Suprapubic skin (tissue), 3 donors: ENCODE measurements around the gene NOTCH2.
"Not testable (repeated sequence)": the region's sequence is repeated elsewhere in the genome, so short reads cannot be mapped to it uniquely, and the experiment has no call there.

Source experiments
- POLR2AphosphoS5 ChIP-seq, 3 donors: sonication (generic); formaldehyde crosslinking; IDR thresholded peaks; one replicate each; pipeline ENCODE4 v1.6.1; 2017; ENCODE audit warnings: antibody characterized with exemption in 3 of 3
- TF ChIP-seq, protein P1 (sequence below), 2 donors: fragments of 200-600 bp in 1 of 2; fragments of 450-650 bp in 1 of 2; sonication (generic) in 1 of 2; IDR thresholded peaks; one replicate each; pipeline ENCODE4 v1.5.1; 2016 to 2019; ENCODE audit warnings: antibody characterized with exemption in 2 of 2, mild to moderate bottlenecking in 1 of 2, moderate library complexity in 1 of 2

DNA sequence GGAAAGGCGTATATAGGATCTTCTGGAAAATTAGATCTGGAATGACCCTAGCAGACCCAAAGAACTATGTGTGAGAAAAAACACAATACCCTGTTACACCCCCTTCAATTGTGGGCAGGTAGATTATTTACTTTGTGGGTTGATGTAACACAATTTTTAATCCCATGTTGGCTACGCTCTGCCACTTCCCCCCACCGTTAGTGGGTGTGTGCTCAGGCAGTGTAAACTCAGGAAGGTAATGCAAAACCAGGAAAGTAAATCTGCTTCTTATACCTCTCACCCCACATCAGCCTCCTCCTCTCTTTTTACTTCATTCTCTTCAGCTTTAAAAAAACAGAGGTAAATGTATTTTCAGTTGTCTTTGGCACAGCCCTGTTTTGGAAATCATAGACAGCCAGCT is 43.7 kb upstream of the NOTCH2 start:
- TF ChIP-seq, protein P1, sequence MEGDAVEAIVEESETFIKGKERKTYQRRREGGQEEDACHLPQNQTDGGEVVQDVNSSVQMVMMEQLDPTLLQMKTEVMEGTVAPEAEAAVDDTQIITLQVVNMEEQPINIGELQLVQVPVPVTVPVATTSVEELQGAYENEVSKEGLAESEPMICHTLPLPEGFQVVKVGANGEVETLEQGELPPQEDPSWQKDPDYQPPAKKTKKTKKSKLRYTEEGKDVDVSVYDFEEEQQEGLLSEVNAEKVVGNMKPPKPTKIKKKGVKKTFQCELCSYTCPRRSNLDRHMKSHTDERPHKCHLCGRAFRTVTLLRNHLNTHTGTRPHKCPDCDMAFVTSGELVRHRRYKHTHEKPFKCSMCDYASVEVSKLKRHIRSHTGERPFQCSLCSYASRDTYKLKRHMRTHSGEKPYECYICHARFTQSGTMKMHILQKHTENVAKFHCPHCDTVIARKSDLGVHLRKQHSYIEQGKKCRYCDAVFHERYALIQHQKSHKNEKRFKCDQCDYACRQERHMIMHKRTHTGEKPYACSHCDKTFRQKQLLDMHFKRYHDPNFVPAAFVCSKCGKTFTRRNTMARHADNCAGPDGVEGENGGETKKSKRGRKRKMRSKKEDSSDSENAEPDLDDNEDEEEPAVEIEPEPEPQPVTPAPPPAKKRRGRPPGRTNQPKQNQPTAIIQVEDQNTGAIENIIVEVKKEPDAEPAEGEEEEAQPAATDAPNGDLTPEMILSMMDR (IDR thresholded peaks at IDR 0.05), result not testable (repeated sequence)
- not testable (repeated sequence) for TF ChIP-seq POLR2AphosphoS5 (IDR thresholded peaks at IDR 0.05)
